Kidney (tissue), 22 donors: ENCODE data around the gene KCTD14. TPM values are rescaled to one million over a fixed set of nuclear protein-coding genes. Genes with fewer than 3 reads are reported as not detected.

Source experiments
- DNase-seq, 5 donors: peaks; one replicate each; pipeline ENCODE4 v3.0.0-alpha.2; 2013 to 2020
- FAIRE-seq: peaks from 2 replicates; lab custom pipeline; 2012; peaks lifted over from hg19 to GRCh38; lab: Jason Lieb, UNC
- H3K27ac ChIP-seq, 2 donors: one replicate each; pipeline ENCODE4 v1.7.0; 2013; ENCODE audit warnings: low read depth in 2 of 2, low read length in 2 of 2, inconsistent platforms in 1 of 2
- H3K27me3 ChIP-seq: one replicate; pipeline ENCODE4 v1.7.1; 2013; ENCODE audit warnings: low read length, inconsistent platforms; ENCODE audit not compliant: control insufficient read depth, insufficient read depth
- H3K36me3 ChIP-seq, 3 donors: one replicate each; pipeline versions ENCODE4 v1.7.0 to v1.7.1; 2013; ENCODE audit warnings: low read length in 3 of 3, control low read depth in 1 of 3, inconsistent platforms in 1 of 3; ENCODE audit not compliant: insufficient read depth in 3 of 3, control insufficient read depth in 2 of 3
- H3K4me1 ChIP-seq, 3 donors: one replicate each; pipeline versions ENCODE4 v1.7.0 to v1.7.1; 2013; ENCODE audit warnings: low read length in 3 of 3, inconsistent platforms in 1 of 3, low read depth in 1 of 3; ENCODE audit not compliant: control insufficient read depth in 2 of 3, insufficient read depth in 2 of 3
- H3K4me3 ChIP-seq, 3 donors: one replicate each; pipeline versions ENCODE4 v1.7.0 to v1.8.1; 2013; ENCODE audit warnings: low read length in 3 of 3, control low read depth in 1 of 3, inconsistent platforms in 1 of 3
- H3K9ac ChIP-seq, 3 donors: one replicate each; pipeline versions ENCODE4 v1.7.0 to v1.7.1; 2013; ENCODE audit warnings: low read length in 3 of 3, control low read depth in 1 of 3, inconsistent platforms in 1 of 3
- H3K9me3 ChIP-seq, 3 donors: one replicate each; pipeline versions ENCODE4 v1.7.0 to v1.7.1; 2013; ENCODE audit warnings: low read length in 3 of 3, control low read depth in 1 of 3, inconsistent platforms in 1 of 3; ENCODE audit not compliant: control insufficient read depth in 2 of 3, insufficient read depth in 1 of 3
- CTCF ChIP-seq: IDR thresholded peaks from 3 replicates; pipeline ENCODE4 v1.5.1; 2012; ENCODE audit warnings: mild to moderate bottlenecking, moderate library complexity, borderline replicate concordance; ENCODE audit not compliant: insufficient read depth; ENCODE audit errors: extremely low read depth
- intact Hi-C: fragments of 100-400 bp; cut with DNase I; formaldehyde crosslinking; loops from one replicate; pipeline ENCODE4 v1.11.1; 2022
- long read RNA-seq, 10 donors: library from polyadenylated mRNA in 1 of 10; unstranded in 1 of 10; transcript quantifications; one replicate each; pipeline ENCODE4 v2.0.0 and lab custom pipeline, GENCODE V29; 2021 to 2026
- polyA plus RNA-seq: library from polyadenylated mRNA; stranded (reverse); fragments of 350-450 nt; fragmentation: Illumina TruSeq; extraction: RNeasy Lipid Tissue Mini Kit (QIAGEN cat#74804); gene quantifications from one replicate; pipeline ENCODE4 v1.2.3, GENCODE V29; 2014; ENCODE audit warnings: low read depth, low replicate concordance; ENCODE audit not compliant: insufficient read depth
- total RNA-seq: library from RNA; stranded (reverse); fragmentation: NEBNext Ultra II Directional; extraction: Animal tissue kit (Norgen Biotek cat#: 25700); gene quantifications from one replicate; pipeline ENCODE4 v1.2.1, GENCODE V29; 2021
- donor health status: control.
- donor health status: control.
- donor health status: control.
- donor health status: control.
- donor health status: control.
- donor health status: DM: yes; HTN: yes; CAD: no.
- donor health status: Normal renal cell carcinoma (clear cell type).

Gene KCTD14
- total RNA-seq (13.7 TPM), polyA plus RNA-seq (14.8 TPM)
- long read RNA-seq, donor 1, partial matches to known transcripts, result 0 of 1 reads
- long read RNA-seq, donor 1, other reads (novel, unspliced or antisense), result 0 of 1 reads
- long read RNA-seq, donor 2, partial matches to known transcripts, result 0 of 2 reads
- long read RNA-seq, donor 2, other reads (novel, unspliced or antisense), result 0 of 2 reads
- long read RNA-seq, donor 3, transcript KCTD14-201 (2 exons, 1,691 nt), result major isoform, 8 of 8 reads
- long read RNA-seq, donor 3, partial matches to known transcripts, result 0 of 8 reads
- long read RNA-seq, donor 3, other reads (novel, unspliced or antisense), result 0 of 8 reads
- long read RNA-seq, donor 4, partial matches to known transcripts, result 0 of 3 reads
- long read RNA-seq, donor 4, other reads (novel, unspliced or antisense), result 0 of 3 reads
- long read RNA-seq, donor 5, result 0 reads
- long read RNA-seq, donor 6, transcript KCTD14-201 (2 exons, 1,691 nt), result major isoform, 12 of 12 reads
- long read RNA-seq, donor 6, partial matches to known transcripts, result 0 of 12 reads
- long read RNA-seq, donor 6, other reads (novel, unspliced or antisense), result 0 of 12 reads
- long read RNA-seq, donor 7, transcript KCTD14-201 (2 exons, 1,691 nt), result major isoform, 22 of 22 reads
- long read RNA-seq, donor 7, partial matches to known transcripts, result 0 of 22 reads
- long read RNA-seq, donor 7, other reads (novel, unspliced or antisense), result 0 of 22 reads
- long read RNA-seq, donor 8, partial matches to known transcripts, result 0 of 2 reads
- long read RNA-seq, donor 8, other reads (novel, unspliced or antisense), result 0 of 2 reads
- long read RNA-seq, donor 9, partial matches to known transcripts, result 0 of 2 reads
- long read RNA-seq, donor 9, other reads (novel, unspliced or antisense), result 0 of 2 reads
- long read RNA-seq, donor 10, partial matches to known transcripts, result 0 of 4 reads
- long read RNA-seq, donor 10, other reads (novel, unspliced or antisense), result 0 of 4 reads

DNA sequence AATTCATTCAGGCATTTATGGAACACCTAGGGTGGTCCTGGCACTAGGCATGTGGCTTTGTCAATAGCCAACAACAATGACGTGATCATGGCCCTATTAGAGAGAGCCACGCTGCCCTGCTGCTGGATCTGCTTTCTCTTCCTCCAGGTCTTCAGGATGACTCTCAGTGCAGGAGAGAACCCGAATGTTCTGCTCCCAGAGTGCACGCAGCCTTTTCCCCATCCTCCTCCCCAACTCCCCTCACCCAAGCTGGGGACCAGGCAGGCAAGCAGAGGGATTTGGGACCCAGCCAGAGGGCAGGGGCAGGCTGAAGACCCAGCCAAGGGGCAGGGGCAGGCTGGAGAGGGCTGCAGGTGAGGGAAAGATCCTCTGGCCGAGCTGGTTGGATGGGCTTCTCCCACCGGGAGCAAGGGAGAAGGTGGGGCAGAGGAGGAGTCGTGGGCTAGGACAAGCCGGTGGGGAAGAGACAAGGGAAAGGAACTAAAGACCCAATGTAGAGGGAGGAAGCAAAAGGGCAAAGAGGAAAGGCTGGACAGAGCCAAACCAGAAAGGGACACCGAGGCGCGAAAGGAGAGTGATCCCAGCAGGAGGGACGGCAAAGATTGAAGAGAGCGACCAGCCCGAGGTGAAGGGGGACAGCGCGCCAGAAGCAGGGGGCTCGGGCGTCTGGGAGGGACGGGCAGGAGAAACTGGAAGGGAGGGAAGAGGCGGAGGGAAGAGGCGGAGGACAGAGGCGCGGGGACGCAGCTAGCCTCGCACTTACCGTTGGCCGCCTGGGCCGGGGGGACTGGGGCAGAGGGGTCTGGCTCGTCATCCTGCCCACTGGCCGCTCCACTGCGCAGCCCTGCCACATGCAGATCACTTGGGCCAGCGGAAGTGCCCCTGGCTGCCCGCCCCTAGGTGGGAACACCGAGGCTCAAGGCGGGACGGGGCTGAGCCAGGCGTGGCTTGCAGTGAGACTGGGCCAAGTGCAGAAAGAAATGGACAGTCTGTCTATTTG is at the start of gene KCTD14:
KCTD14 (minus strand) TSS at position 880 of the 1,000 bp plus-strand sequence; CDS start at position 853, 27 bp downstream.
- peak within 1 kb of the TSS; percentile 0 to 58 for H3K27ac ChIP-seq
- H3K4me1 ChIP-seq, result peaks cover 0 to 11% (median 8%) of the 10 kb centered on the region in 3 donors
- no peaks in the 10 kb centered on the region for H3K36me3 ChIP-seq
- FAIRE-seq, result no peak
- intact Hi-C loops, result no loop called here
- no peaks in the 10 kb centered on the region for H3K9me3 ChIP-seq
- peak; percentile 79 to 88 (median 85) for DNase-seq
- peak within 1 kb of the TSS in 2 of 3 donors; percentile 43 to 55 for H3K9ac ChIP-seq
- peak within 1 kb of the TSS; percentile 49 to 61 (median 57) for H3K4me3 ChIP-seq
- TF ChIP-seq CTCF, result no peak
- H3K27me3 ChIP-seq, result no peaks in the 10 kb centered on the region

GRCh38 chr11:78072455-78072854 is 49.4 kb upstream of the KCTD14 start:
- no peaks in the 10 kb centered on the region for H3K27me3 ChIP-seq
- no peaks in the 10 kb centered on the region for H3K9me3 ChIP-seq
- no peak for TF ChIP-seq CTCF
- H3K27ac ChIP-seq, result no peak overlapping the region
- peaks cover 2 to 21% (median 16%) of the 10 kb centered on the region in 3 donors for H3K36me3 ChIP-seq
- no peak for FAIRE-seq
- peaks cover 0 to 8% (median 0%) of the 10 kb centered on the region in 3 donors for H3K4me1 ChIP-seq
- intact Hi-C loops, result no loop called here
- H3K4me3 ChIP-seq, result no peak overlapping the region
- DNase-seq, result no peak
- no peak overlapping the region for H3K9ac ChIP-seq

DNA sequence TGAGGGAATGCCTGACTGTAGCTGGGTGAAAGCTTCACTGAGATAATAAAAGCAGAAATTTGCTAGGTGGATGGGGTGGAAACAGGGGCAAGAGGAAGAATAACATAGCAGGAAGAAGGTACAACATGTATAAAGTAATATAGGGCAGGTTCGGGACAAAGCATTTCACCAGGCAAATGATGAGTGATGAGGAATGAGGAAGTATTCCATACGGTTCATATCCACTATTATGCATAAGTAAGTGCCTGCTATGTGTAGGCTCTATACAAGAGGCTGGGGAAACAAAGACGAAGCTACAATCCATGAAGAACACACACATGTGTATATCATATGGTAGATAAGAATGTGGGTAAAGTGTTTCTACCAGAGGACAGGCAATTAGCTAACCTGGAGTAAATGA is 48.6 kb upstream of the KCTD14 start:
- TF ChIP-seq CTCF, result no peak
- peaks cover 0 to 6% (median 0%) of the 10 kb centered on the region in 3 donors for H3K4me1 ChIP-seq
- H3K9ac ChIP-seq, result no peak overlapping the region
- H3K27me3 ChIP-seq, result no peaks in the 10 kb centered on the region
- no peak overlapping the region for H3K27ac ChIP-seq
- H3K4me3 ChIP-seq, result no peak overlapping the region
- H3K36me3 ChIP-seq, result peaks cover 2 to 21% (median 16%) of the 10 kb centered on the region in 3 donors
- FAIRE-seq (no peak), DNase-seq (no peak)
- intact Hi-C loops, result no loop called here
- no peaks in the 10 kb centered on the region for H3K9me3 ChIP-seq
